ENCODE measurements around the gene PICALM. TPM values are rescaled to one million over a fixed set of nuclear protein-coding genes. Genes with fewer than 3 reads are reported as not detected.

The PICALM gene
- total and polyA plus RNA-seq, 2 of the 8 experiments (the other 6 are each of a cell fraction or from before 2014, with no cell fraction given): 69.4 to 71.3 TPM

GRCh38 chr11:85988780-85989179 is 80.1 kb downstream of the PICALM start:
- Histone ChIP-seq H3K4ac (replicated peaks; ENCODE audit: insufficient read length, low read depth, low read length) (no peak overlapping the region), H3K4me1 (replicated peaks in 1 of 4; ENCODE audit: control insufficient read depth in 3 of 4, insufficient read depth in 4 of 4, low read length in 3 of 4) (no peaks in the 10 kb centered on the region), H3K4me3 (ENCODE audit: extremely low read depth in 1 of 4, insufficient read depth in 2 of 4, low read depth in 3 of 4, low read length in 4 of 4) (no peak overlapping the region), H2AFZ (ENCODE audit: low read length) (no peak overlapping the region), H3K27ac (ENCODE audit: low read depth, low read length) (no peak overlapping the region), H4K91ac (replicated peaks; ENCODE audit: insufficient read length, low read length) (no peak overlapping the region), H2AK5ac (ENCODE audit: low read depth, low read length) (no peak overlapping the region), H3K9me3 (ENCODE audit: insufficient read depth in 2 of 2, low read depth in 1 of 2, low read length in 1 of 2) (no peaks in the 10 kb centered on the region), H2BK12ac (ENCODE audit: low read depth, low read length) (no peak overlapping the region), H3K23ac (ENCODE audit: insufficient read length) (no peak overlapping the region), H3K79me2 (ENCODE audit: control insufficient read depth in 1 of 2, insufficient read depth in 2 of 2, low read length in 2 of 2) (no peaks in the 10 kb centered on the region), H3K23me2 (ENCODE audit: low read depth, low read length) (no peaks in the 10 kb centered on the region), H3K56ac (replicated peaks; ENCODE audit: insufficient read length, low read depth, low read length) (no peak overlapping the region), H3K27me3 (replicated peaks in 1 of 4; ENCODE audit: control insufficient read depth in 3 of 4, extremely low read depth in 1 of 4, insufficient read depth in 3 of 4, low read length in 3 of 4) (no peaks in the 10 kb centered on the region), H4K5ac (ENCODE audit: insufficient read length, low read depth, low read length) (no peak overlapping the region), H3K18ac (ENCODE audit: extremely low read depth, low read length) (no peak overlapping the region), H3K9ac (replicated peaks in 1 of 4; ENCODE audit: extremely low read depth in 1 of 4, low read depth in 3 of 4, low read length in 3 of 4) (no peak overlapping the region), H2BK20ac (ENCODE audit: low read length) (no peak overlapping the region), H3K14ac (ENCODE audit: insufficient read length) (no peak overlapping the region), H2BK5ac (ENCODE audit: low read depth, low read length) (no peak overlapping the region), H2BK15ac (ENCODE audit: low read length) (no peak overlapping the region), H3K79me1 (ENCODE audit: low read depth, low read length) (no peaks in the 10 kb centered on the region), H3K4me2 (ENCODE audit: insufficient read depth in 1 of 2, low read depth in 2 of 2, low read length in 2 of 2) (no peak overlapping the region), H2BK120ac (replicated peaks; ENCODE audit: low read depth, low read length) (no peak overlapping the region), H4K20me1 (replicated peaks in 1 of 2; ENCODE audit: control insufficient read depth in 1 of 2, insufficient read depth in 2 of 2, low read length in 2 of 2) (no peaks in the 10 kb centered on the region), H4K8ac (ENCODE audit: extremely low read depth, insufficient read depth, low read length) (no peak overlapping the region), H3K36me3 (ENCODE audit: control insufficient read depth in 2 of 4, insufficient read depth in 4 of 4, low read length in 3 of 4) (peaks cover 0 to 6% (median 0%) of the 10 kb centered on the region in 4 experiments; a peak in 3 of 8 replicates)
- POLR2A ChIA-PET (ENCODE audit: partially characterized antibody): no interaction called here
- TF ChIP-seq SIN3A (conservative IDR thresholded peaks at IDR 0.05 in 1 of 2, IDR thresholded peaks at IDR 0.05 in 1 of 2; ENCODE audit: low read depth in 1 of 2, low read length in 2 of 2) (no peak), BRCA1 (IDR thresholded peaks at IDR 0.05; ENCODE audit: low read depth, low read length) (no peak), BACH1 (IDR thresholded peaks at IDR 0.05; ENCODE audit: low read length) (no peak), SAP30 (IDR thresholded peaks at IDR 0.05; ENCODE audit: insufficient read depth, insufficient replicate concordance, low read length) (no peak), SUZ12 (IDR thresholded peaks at IDR 0.05; ENCODE audit: low read length) (no peak), KDM1A (IDR thresholded peaks at IDR 0.05; ENCODE audit: borderline replicate concordance, low read length) (no peak), YY1 (IDR thresholded peaks at IDR 0.05; ENCODE audit: low read depth, low read length) (no peak), SRF (IDR thresholded peaks at IDR 0.05; ENCODE audit: low read depth, low read length) (no peak), BCL11A (IDR thresholded peaks at IDR 0.05; ENCODE audit: low read depth in 2 of 2, low read length in 2 of 2) (no peak), CTCF (IDR thresholded peaks at IDR 0.05; ENCODE audit: control extremely low read depth in 1 of 3, insufficient read depth in 1 of 3, low read depth in 1 of 3, low read length in 3 of 3) (no peak)
- CTCF ChIA-PET (ENCODE audit: partially characterized antibody): interaction anchor here (0.9 to 2.0 kb wide), 3 partner anchors 134 to 274 kb away, joined by 3 to 4 read pairs (median 4); partner anchors contain the start of gene CCDC83
- no peak for DNase-seq (ENCODE audit: low read depth in 1 of 2, low spot score in 2 of 2)
- no peak for FAIRE-seq
- WGBS, 2 experiments (ENCODE audit: extremely low coverage in 1 of 2, insufficient coverage in 1 of 2, insufficient read length in 1 of 2, insufficient replicate concordance in 2 of 2, low coverage in 1 of 2, low lambda C conversion rate in 2 of 2, missing lambda C conversion rate in 1 of 2): 81% methylated on average over 3 of the region's 3 CpGs; no CpG with 5 or more reads in 1 of the 2 experiments

Measured in H1 (cell line).